Esophagus squamous epithelium (tissue), 5 donors: ENCODE results near the gene LMF1. TPM values are rescaled to one million over a fixed set of nuclear protein-coding genes. Genes with fewer than 3 reads are reported as not detected.

Source experiments
- DNase-seq: peaks from one replicate; lab custom pipeline; 2025; lab: John Stamatoyannopoulos, UW
- H3K27ac ChIP-seq, 4 donors: fragments of 200-600 bp; sonication (generic); one replicate each; pipeline ENCODE4 v1.5.1; 2016 to 2019; ENCODE audit warnings: mild to moderate bottlenecking in 1 of 4
- H3K27me3 ChIP-seq, 4 donors: fragments of 200-600 bp; sonication (generic); 1 replicate in 3 of 4; 2 replicates in 1 of 4; pipeline versions ENCODE4 v1.5.1 to v1.6.0; 2017 to 2021; ENCODE audit warnings: antibody characterized with exemption in 1 of 4
- H3K36me3 ChIP-seq, 3 donors: fragments of 200-600 bp; sonication (generic); one replicate each; pipeline ENCODE4 v1.5.1; 2016 to 2019
- H3K4me1 ChIP-seq, 3 donors: fragments of 200-600 bp; sonication (generic); one replicate each; pipeline ENCODE4 v1.5.1; 2017 to 2019
- H3K4me3 ChIP-seq, 4 donors: fragments of 200-600 bp; sonication (generic); 1 replicate in 3 of 4; 2 replicates in 1 of 4; pipeline ENCODE4 v1.5.1; 2016 to 2019; ENCODE audit warnings: mild to moderate bottlenecking in 2 of 4, moderate library complexity in 1 of 4
- H3K9me3 ChIP-seq, 3 donors: fragments of 200-600 bp; sonication (generic); one replicate each; pipeline ENCODE4 v1.5.1; 2016 to 2019
- POLR2A ChIP-seq, 4 donors: fragments of 450-650 bp; IDR thresholded peaks; one replicate each; pipeline ENCODE4 v1.6.1; 2017; ENCODE audit warnings: antibody characterized with exemption in 4 of 4, mild to moderate bottlenecking in 4 of 4, moderate library complexity in 3 of 4
- WGBS, 2 donors: methylation state at CpG; one replicate each; pipeline ENCODE4 v1.1.5; 2018; 5-methylcytosine and 5-hydroxymethylcytosine counted together
- intact Hi-C: fragments of 100-400 bp; cut with DNase I; formaldehyde crosslinking; loops from one replicate; pipeline ENCODE4 v1.15.0; 2022
- total RNA-seq, 4 donors: library from RNA; depleted of rRNA; stranded (reverse); fragments of >200 nt; gene quantifications; one replicate each; pipeline ENCODE4 v1.1.0, GENCODE V29; 2016
- TF ChIP-seq, protein P1 (sequence below), 6 experiments: fragments of 450-650 bp in 4 of 6; fragments of 200-600 bp in 2 of 6; sonication (generic) in 2 of 6; IDR thresholded peaks; one replicate each; pipeline ENCODE4 v1.5.1; 2016 to 2019; ENCODE audit warnings: antibody characterized with exemption in 6 of 6, mild to moderate bottlenecking in 4 of 6, moderate library complexity in 4 of 6
- donor health status: DM: yes; HTN: yes; CAD: no.

The LMF1 gene
- total RNA-seq, 4 donors from 2014 or later, result 13.3 to 34.4 (median 23.8) TPM

GRCh38 chr16:876523-877241 lies 94.1 kb downstream of the LMF1 start:
- Histone ChIP-seq H3K27ac (no peak overlapping the region), H3K36me3 (peaks cover 0 to 47% (median 0%) of the 10 kb centered on the region in 3 donors), H3K4me1 (no peaks in the 10 kb centered on the region), H3K9me3 (no peaks in the 10 kb centered on the region), H3K27me3 (no peaks in the 10 kb centered on the region), H3K4me3 (no peak overlapping the region)
- DNase-seq, result no peak
- intact Hi-C loops, result no loop called here
- no peak for TF ChIP-seq POLR2A (IDR thresholded peaks at IDR 0.05)
- WGBS, 2 donors, result 87 to 88% methylated on average over 25 of the region's 25 CpGs

- no peak for TF ChIP-seq POLR2A (IDR thresholded peaks at IDR 0.05)
- TF ChIP-seq, protein P1, sequence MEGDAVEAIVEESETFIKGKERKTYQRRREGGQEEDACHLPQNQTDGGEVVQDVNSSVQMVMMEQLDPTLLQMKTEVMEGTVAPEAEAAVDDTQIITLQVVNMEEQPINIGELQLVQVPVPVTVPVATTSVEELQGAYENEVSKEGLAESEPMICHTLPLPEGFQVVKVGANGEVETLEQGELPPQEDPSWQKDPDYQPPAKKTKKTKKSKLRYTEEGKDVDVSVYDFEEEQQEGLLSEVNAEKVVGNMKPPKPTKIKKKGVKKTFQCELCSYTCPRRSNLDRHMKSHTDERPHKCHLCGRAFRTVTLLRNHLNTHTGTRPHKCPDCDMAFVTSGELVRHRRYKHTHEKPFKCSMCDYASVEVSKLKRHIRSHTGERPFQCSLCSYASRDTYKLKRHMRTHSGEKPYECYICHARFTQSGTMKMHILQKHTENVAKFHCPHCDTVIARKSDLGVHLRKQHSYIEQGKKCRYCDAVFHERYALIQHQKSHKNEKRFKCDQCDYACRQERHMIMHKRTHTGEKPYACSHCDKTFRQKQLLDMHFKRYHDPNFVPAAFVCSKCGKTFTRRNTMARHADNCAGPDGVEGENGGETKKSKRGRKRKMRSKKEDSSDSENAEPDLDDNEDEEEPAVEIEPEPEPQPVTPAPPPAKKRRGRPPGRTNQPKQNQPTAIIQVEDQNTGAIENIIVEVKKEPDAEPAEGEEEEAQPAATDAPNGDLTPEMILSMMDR (IDR thresholded peaks at IDR 0.05), result no peak
- no peak for DNase-seq
- WGBS, 2 donors, result 93 to 96% methylated on average over 4 to 15 of the region's 22 CpGs
- no peaks in the 10 kb centered on the region for H3K27me3 ChIP-seq
- H3K27ac ChIP-seq, result no peak overlapping the region
- no peaks in the 10 kb centered on the region for H3K9me3 ChIP-seq
- no peaks in the 10 kb centered on the region for H3K4me1 ChIP-seq
- H3K36me3 ChIP-seq, result peaks cover 0 to 54% (median 0%) of the 10 kb centered on the region in 3 donors
- intact Hi-C loops, result no loop called here
- no peak overlapping the region for H3K4me3 ChIP-seq
Observed at GRCh38 chr16:876041-876335, 94.8 kb downstream of the LMF1 start.

DNA sequence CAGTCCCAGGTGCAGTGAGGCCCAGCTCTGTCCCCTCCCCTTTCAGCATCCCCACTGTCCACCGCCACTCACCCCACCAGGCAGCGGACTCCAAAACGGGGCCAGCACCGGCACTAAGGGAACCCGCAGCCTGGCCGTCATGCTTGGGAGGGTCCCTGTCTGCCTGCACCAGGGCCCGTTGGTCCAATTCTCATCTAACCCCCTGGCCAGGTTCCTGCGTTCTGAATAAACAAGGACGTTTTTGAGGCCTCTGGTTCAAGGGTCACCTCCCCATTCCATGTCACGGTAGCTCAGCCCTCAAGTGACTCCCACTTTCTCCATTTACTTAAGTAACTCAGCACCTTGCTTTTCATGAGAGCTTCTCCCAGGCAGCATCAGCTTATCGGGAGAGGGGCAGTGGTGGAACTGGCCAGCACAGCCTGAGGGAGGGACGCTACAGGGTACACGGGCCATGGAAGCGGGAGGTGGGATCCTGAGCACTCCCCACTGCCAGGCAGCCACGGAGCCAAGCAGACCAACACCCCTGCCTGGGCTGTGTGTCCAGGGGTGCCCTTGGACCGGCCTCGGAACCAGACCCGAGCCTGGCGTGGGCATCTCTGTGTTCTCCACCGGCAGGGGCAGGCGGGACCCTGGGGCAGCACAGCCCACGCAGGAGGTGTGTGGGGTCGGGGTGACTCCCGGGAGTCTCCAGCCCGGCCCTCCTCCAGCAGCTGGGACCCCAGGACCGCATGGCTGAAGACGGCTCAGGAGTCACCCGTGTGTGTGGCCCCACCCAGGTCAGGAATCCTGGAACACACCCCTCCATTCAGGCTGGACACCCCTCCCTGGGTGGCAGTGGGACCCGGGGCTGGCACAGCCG lies 95.4 kb downstream of the LMF1 start:
- 76 to 91% methylated on average over 6 of the region's 30 CpGs for WGBS, 2 donors
- Histone ChIP-seq H3K27me3 (no peaks in the 10 kb centered on the region), H3K4me3 (no peak overlapping the region), H3K36me3 (peaks cover 0 to 59% (median 0%) of the 10 kb centered on the region in 3 donors), H3K27ac (no peak overlapping the region), H3K9me3 (no peaks in the 10 kb centered on the region), H3K4me1 (no peaks in the 10 kb centered on the region)
- no peak for DNase-seq
- intact Hi-C loops, result no loop called here
- TF ChIP-seq POLR2A (IDR thresholded peaks at IDR 0.05), result no peak
- TF ChIP-seq, protein P1 (IDR thresholded peaks at IDR 0.05), result no peak

DNA sequence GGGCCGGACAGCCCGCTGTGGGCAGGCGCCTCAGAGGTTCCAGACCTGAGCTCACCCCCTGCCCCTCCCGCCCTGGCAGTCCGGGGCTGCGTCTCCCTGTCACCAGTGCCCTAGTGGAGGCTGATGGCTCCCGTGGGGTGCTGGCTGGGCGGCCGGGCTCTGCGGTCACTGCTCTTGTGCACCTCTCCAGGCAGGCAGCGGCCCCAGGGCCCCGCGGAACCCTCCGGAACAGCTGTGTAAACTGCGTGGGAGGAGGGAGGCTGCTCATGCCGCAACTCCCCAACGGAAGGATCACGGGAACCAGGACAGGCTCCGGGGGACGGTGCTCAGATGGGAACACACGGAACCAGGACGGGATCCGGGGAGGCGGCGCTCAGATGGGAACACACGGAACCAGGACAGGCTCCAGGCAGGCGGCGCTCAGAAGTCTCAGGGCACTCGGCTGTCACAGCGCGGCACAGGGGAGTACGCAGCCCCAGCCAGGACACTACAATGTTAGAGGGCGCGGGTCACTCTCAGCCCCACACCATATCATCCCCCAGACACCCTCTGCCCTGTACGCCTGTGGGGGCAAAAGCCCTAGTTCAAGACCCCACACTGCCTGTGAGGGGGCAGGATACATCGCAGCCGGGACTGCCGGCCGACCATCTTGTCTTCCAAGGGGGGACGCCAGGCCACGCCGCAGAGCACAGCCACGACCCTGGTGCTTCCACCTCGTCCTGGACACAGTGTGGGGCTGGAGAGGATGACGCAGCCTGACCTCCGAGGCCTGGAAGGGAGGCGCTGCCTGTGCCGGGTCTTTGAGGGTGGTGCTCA lies 96.2 kb downstream of the LMF1 start:
- DNase-seq, result no peak
- no peak overlapping the region for H3K27ac ChIP-seq
- H3K4me1 ChIP-seq, result no peaks in the 10 kb centered on the region
- 95% methylated on average over 16 of the region's 48 CpGs; no CpG with 5 or more reads in 1 of the 2 donors for WGBS, 2 donors
- H3K36me3 ChIP-seq, result peaks cover 0 to 68% (median 0%) of the 10 kb centered on the region in 3 donors
- TF ChIP-seq POLR2A (IDR thresholded peaks at IDR 0.05), result no peak
- intact Hi-C loops, result no loop called here
- H3K9me3 ChIP-seq, result no peaks in the 10 kb centered on the region
- no peaks in the 10 kb centered on the region for H3K27me3 ChIP-seq
- H3K4me3 ChIP-seq, result no peak overlapping the region

DNA sequence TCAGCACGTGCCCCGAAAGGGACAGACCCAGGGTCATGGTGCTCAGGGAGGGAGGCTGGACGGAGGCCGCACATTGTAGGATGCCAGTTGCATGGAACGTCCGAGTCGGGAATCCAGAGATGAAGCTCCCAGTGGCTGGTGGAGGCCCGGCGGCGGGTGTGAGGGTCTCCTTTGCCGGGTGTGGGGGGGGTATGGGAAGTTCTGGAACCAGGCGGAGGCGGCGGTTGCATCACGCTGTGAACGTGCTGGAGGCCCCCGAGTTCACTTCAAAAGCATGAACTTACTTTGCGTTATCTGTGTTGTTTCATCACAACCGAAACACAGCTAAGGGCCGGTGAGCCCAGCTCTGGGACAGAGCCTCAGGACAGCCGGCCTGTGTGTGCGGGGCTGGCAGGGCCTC lies 96.9 kb downstream of the LMF1 start:
- WGBS, 2 donors, result 88 to 89% methylated on average over 8 to 15 of the region's 22 CpGs
- H3K27me3 ChIP-seq, result no peaks in the 10 kb centered on the region
- intact Hi-C loops, result no loop called here
- peaks cover 0 to 75% (median 0%) of the 10 kb centered on the region in 3 donors for H3K36me3 ChIP-seq
- TF ChIP-seq, protein P1 (IDR thresholded peaks at IDR 0.05), result no peak
- TF ChIP-seq POLR2A (IDR thresholded peaks at IDR 0.05), result no peak
- no peak for DNase-seq
- no peak overlapping the region for H3K4me3 ChIP-seq
- no peaks in the 10 kb centered on the region for H3K4me1 ChIP-seq
- H3K9me3 ChIP-seq, result no peaks in the 10 kb centered on the region
- no peak overlapping the region for H3K27ac ChIP-seq
